ENCODE results near the gene ALMS1.
"Not testable (repeated sequence)": the region's sequence is repeated elsewhere in the genome, so short reads cannot be mapped to it uniquely, and the experiment has no call there.

GRCh38 chr2:73603099-73603588 lies 217.5 kb downstream of the ALMS1 start:
- not testable (repeated sequence) for TF ChIP-seq CTCF (IDR thresholded peaks at IDR 0.05); POLR2AphosphoS5 (IDR thresholded peaks at IDR 0.05; ENCODE audit: insufficient read depth in 1 of 2, low read depth in 1 of 2); POLR2A (IDR thresholded peaks at IDR 0.05)
